GM23338 (cell line): ENCODE measurements around the gene UBE2G2.

ENCODE experiments used
- EZH2 ChIP-seq: fragments of 200-600 bp; sonication (generic); IDR thresholded peaks from one replicate; pipeline ENCODE4 v1.8.0; 2017; ENCODE audit warnings: antibody characterized with exemption, mild to moderate bottlenecking, low read depth; ENCODE audit not compliant: unreplicated experiment
- EZH2phosphoT487 ChIP-seq: fragments of 200-600 bp; sonication (generic); IDR thresholded peaks from one replicate; pipeline ENCODE4 v1.8.1; 2018; ENCODE audit warnings: antibody characterized with exemption; ENCODE audit not compliant: unreplicated experiment
- JUNB ChIP-seq: IDR thresholded peaks from one replicate; pipeline ENCODE4 v1.6.1; 2016; ENCODE audit warnings: antibody characterized with exemption; ENCODE audit not compliant: unreplicated experiment
- POLR2AphosphoS5 ChIP-seq: IDR thresholded peaks from 2 replicates; pipeline ENCODE4 v1.6.1; 2016; ENCODE audit warnings: antibody characterized with exemption, low read depth
- ZNF331 ChIP-seq: fragments of 250-450 bp; sonication (Bioruptor Pico); IDR thresholded peaks from 2 replicates; pipeline ENCODE4 v1.5.0; 2020; ENCODE audit warnings: low read depth, mild to moderate bottlenecking, moderate library complexity
- TF ChIP-seq, protein P1 (sequence below), 2 experiments: fragments of 200-600 bp in 1 of 2; sonication (generic) in 1 of 2; conservative IDR thresholded peaks; 2 replicates each; pipeline versions ENCODE4 v1.5.1 to v1.6.1; 2016 to 2017; ENCODE audit warnings: antibody characterized with exemption in 2 of 2, low read depth in 2 of 2, mild to moderate bottlenecking in 2 of 2, moderate library complexity in 1 of 2

DNA sequence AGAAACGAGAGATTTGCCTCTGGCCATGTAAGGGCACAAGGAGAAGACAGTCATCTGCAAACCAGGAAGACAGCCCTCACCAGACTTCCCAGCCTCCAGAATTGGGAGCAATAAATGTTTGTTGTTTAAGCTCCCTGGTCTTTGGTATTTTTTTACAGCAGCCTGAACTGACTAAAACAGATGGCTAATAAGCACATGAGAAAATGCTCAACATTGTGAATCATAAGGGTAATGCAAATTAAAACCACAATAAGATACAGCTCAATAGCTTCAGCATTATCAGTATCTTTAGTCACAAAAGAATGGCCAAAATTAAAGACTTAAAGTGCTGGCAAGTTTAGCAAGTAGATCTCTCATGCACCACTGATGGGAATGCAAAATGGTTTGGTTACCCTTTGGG is 11.7 kb downstream of the UBE2G2 start:
- TF ChIP-seq, protein P1, sequence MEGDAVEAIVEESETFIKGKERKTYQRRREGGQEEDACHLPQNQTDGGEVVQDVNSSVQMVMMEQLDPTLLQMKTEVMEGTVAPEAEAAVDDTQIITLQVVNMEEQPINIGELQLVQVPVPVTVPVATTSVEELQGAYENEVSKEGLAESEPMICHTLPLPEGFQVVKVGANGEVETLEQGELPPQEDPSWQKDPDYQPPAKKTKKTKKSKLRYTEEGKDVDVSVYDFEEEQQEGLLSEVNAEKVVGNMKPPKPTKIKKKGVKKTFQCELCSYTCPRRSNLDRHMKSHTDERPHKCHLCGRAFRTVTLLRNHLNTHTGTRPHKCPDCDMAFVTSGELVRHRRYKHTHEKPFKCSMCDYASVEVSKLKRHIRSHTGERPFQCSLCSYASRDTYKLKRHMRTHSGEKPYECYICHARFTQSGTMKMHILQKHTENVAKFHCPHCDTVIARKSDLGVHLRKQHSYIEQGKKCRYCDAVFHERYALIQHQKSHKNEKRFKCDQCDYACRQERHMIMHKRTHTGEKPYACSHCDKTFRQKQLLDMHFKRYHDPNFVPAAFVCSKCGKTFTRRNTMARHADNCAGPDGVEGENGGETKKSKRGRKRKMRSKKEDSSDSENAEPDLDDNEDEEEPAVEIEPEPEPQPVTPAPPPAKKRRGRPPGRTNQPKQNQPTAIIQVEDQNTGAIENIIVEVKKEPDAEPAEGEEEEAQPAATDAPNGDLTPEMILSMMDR (conservative IDR thresholded peaks at IDR 0.05; ENCODE audit: low read depth in 2 of 2): no peak
- no peak for TF ChIP-seq ZNF331 (CRISPR knock-in tag)
- no peak for TF ChIP-seq JUNB
- TF ChIP-seq EZH2: no peak
- TF ChIP-seq EZH2phosphoT487: no peak
- no peak for TF ChIP-seq POLR2AphosphoS5
